Activated T-helper 9 cell treated with anti-CD3 and anti-CD28 coated beads, Interleukin-2, amount 50 U/mL, for 16 hours (primary cell): ENCODE measurements around the gene PC.
A peak's percentile ranks its signal among the peaks of the same experiment; 100 is the strongest.

Experiments
- DNase-seq: peaks from one replicate; pipeline ENCODE4 v3.0.0-alpha.2; 2020; ENCODE audit warnings: low read depth

The PC gene

GRCh38 chr11:66854231-66854661 lies 103.9 kb downstream of the PC start:
- no peak for DNase-seq

- no peak for DNase-seq
Observed at GRCh38 chr11:66853242-66854229, 104.6 kb downstream of the PC start.

- no peak for DNase-seq
Observed at GRCh38 chr11:66852466-66853241, 105.5 kb downstream of the PC start.

GRCh38 chr11:66851698-66852465 lies 106.3 kb downstream of the PC start:
- no peak for DNase-seq

GRCh38 chr11:66851239-66851596 lies 107.0 kb downstream of the PC start:
- no peak for DNase-seq

- DNase-seq, result no peak
Observed at GRCh38 chr11:66850588-66851238, 107.5 kb downstream of the PC start.

- no peak for DNase-seq
Observed at GRCh38 chr11:66850235-66850587, 108.0 kb downstream of the PC start.

GRCh38 chr11:66849501-66850234 lies 108.5 kb downstream of the PC start:
- no peak for DNase-seq

GRCh38 chr11:66848671-66849500 lies 109.3 kb downstream of the PC start:
- DNase-seq, result no peak

- no peak for DNase-seq
Observed at GRCh38 chr11:66847461-66848232, 110.5 kb downstream of the PC start.

- DNase-seq, result no peak
Observed at GRCh38 chr11:66846671-66847091, 111.5 kb downstream of the PC start.

GRCh38 chr11:66845876-66846212 lies 112.3 kb downstream of the PC start:
- DNase-seq, result no peak

GRCh38 chr11:66845143-66845875 lies 112.9 kb downstream of the PC start:
- no peak for DNase-seq

GRCh38 chr11:66844496-66845142 lies 113.6 kb downstream of the PC start:
- DNase-seq, result no peak

- DNase-seq, result no peak
Observed at GRCh38 chr11:66843776-66844495, 114.2 kb downstream of the PC start.

- peak; percentile 87 for DNase-seq
Observed at GRCh38 chr11:66842896-66843775, 115.0 kb downstream of the PC start, which contains the start of gene RCE1. RCE1 (plus strand) TSS chr11:66843441; CDS start chr11:66843456, 15 bp downstream.
